ENCODE measurements around the gene CPLX3.
A peak's percentile ranks its signal among the peaks of the same experiment; 100 is the strongest.

The CPLX3 gene

DNA sequence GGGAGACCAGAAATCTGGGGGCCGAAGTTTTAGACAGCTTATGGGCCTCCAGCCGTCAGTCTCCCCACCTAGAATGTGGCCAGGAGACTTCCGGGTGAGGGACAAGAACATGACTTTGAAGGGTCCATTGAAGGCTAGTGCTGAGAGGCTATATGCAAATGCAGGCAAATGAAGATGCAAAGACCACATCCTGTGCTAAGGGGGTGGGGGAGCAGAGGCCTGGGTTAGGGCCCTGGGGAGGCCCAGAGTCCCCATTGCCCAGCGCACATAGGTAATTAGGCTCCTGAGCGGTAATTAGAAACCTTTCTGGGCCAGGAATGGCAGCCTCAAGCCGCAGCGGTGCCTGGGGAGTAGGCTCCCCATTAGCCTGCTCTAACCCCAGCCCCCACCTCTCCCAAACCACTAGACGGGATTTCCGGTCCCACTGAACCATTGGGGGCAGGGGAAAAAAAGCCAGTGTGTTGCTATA lies 37.7 kb upstream of the CPLX3 start:
- DNase-seq: no peak

DNA sequence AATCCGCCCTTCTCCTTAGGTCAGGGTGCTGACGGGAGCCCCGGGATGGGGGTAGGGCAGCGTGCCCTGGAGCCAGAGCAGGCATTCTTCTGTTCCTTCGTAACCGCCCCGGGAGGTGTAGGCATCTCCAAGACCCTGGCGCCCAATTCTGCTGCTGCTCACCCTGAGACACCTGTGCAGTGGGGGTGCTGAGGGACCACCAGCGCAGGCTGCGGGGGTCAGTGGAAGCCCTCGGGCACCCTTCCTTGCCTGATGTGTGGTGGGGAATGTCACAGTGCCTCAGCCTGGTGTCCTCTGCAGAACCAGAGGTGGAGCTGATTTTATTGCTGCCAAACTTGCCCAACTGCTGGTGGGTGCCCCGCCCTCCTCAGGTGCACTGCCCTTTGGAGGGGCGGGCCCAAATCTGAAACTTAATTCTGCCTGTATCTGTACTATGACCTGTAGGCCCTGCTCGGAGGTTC lies 37.2 kb upstream of the CPLX3 start:
- DNase-seq: no peak

DNA sequence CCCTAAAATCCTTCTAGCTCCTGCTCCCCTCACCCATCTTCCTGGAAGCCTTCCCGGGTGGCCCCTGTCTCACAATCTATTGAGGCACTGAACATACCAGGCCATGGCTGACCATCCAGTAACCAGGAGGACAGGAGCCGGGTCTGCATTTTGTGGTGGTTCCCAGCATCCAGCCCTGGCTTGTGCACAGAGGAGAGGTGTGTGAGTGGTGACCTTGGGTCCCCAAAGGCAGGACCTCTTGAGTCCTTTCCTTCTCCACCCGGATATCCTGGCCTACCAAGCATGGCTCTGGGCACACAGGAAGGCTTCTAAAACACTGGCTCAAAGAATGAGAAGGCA lies 36.7 kb upstream of the CPLX3 start:
- no peak for DNase-seq

DNA sequence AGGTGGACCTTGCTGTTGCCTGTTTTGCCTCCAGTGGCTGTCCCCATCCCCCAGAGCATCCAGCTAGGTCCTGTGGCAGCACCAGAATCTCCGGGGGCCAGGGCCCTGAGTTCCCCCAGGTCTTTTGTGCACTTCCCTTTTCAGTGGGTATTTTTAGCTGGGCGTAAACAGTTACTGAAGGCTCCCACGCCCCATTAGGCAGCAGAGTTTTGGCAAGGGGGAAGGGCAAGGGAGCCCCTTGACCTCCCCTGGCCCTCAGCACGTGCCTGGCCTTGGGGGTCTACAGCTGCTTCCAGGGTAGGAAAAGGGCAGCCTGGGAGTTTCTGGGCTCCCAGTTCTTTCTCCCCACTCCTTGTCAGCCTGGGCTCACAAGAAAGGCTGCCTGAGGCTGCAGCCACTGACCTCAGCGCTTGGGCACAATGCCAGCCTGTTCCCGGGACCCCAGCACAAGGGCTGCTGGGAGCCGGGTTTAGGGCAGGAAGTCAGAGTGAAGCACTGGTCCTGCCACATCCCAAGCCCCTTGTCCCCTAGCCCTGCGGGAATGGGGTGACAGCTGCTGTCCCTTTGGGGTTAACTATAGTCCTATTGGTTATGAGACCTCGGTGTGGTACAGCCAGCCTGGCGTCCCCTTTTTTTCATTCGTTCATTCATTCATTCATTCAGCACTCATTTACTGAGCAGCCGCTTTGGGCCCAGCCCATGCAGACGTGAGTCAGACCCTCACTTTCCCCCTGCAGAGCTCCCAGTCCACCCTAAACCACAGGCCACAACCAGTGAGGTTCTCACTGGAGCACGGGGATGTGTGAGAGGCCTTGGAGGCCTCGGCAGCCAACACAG lies 36.1 kb upstream of the CPLX3 start:
- DNase-seq: peak; percentile 22

DNA sequence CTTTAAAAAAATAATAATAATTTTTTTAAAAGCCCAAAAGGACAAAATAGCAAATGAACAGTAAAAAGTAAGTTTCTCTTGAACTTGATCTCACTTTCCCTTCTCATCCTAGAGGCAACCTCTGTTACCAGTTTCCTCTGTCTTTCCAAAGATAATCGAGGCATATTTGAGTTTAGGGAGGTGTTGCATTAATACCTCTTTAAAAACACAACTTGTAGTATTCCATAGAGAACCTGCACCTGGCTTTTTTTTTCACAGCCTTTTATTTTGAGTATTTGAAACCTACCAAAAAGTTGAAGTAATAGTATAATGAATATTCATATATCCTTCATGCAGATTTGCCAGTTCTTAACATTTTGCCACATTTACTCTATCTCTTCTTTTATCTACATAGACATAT lies 35.4 kb upstream of the CPLX3 start:
- no peak for DNase-seq

DNA sequence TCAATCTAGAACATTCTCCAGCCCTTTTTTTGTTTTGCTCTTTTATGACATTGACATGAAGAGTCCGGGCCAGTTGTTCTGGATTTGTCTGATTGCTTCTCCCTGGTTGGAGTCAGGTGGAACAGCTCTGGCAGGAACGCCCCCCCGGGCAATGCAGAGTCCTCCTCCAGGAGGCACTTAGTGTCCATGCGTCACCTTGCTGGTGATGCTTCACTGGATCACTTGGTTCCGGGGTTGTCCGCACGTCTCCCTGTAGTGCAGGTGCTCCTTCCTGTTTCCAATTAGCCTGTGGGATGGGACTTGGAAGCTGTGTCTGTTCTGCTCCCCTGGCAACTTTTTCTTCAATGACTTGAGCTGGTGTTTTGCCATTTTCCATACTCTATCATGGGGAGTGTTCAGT lies 34.8 kb upstream of the CPLX3 start:
- no peak for DNase-seq

DNA sequence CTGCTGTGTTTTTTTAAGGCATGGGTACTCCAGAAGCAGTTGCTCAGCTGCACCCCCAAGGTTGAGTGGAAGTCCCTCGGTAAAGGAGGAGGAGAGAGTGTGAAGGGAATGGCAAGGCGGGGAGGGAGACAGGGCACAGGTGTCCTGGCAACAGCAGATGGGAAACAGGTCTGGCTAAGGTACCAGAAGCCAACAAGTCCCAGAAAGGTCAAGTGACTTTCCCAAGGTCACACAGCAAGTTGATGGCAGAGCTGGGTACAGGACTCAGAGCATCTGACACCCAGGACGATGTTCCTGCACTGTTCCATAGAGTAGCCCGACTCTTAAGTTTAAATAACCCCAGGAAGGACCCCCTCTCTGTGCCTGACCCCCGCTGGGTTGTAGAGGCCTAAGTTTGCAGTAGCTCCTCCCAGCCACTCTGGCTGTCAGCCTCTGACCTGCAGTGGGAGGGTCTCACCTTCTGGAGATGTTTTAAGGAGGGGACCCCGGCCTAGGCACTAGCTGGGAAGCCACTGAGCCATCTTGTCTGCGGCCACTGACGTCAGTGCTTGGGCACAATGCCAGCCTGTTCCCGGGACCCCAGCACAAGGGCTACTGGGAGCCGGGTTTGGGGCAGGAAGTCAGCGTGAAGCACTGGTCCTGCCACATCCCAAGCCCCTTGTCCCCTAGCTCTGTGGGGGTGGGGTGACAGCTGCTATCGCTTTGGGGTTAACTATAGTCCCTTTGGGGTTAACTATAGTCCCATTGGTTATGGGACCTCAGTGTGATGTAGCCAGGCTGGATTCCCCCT lies 34.0 kb upstream of the CPLX3 start:
- DNase-seq: no peak

DNA sequence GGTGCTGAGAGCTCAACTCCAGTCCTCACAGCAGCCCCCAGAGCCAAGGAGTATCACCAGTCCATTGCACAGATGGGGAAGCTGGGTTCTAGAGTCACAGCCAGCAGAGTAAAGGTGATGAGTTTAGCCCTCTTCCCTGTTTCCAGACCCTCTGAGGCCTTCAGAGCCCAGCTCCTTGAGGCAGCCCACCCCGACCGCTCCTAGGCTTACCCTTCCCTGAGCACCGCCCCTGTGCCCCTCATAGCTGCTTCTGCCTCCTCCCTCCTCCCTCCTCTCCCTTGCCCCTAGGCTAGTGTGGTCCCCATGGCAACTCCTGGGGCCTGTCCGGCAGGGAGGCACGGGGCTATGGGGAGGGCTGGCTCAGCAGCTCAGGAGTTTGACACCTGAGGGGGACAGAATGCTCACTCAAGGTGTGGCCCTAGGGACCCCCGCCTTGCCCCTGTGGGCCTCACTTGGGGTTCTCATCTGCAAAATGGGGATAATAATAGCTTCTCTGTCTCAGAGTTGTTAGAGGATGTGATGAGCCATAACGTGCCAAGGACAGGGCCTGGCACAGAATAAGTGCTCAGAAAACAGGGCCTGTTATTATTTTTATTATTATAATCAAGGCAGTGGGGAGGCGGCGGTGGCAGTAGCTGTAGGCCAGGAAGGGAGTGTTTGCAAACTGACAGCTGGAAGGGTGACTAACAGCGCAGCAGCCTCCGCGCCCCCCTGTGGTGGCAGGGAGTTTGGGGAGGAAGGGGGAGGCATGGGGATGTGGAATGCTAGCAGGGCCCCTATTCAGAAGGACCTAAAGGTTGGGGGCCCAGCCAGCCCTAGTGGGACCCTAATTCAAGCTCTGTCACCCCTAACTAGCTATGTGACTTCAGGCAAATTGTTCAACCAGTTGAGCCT lies 33.0 kb upstream of the CPLX3 start:
- no peak for DNase-seq

DNA sequence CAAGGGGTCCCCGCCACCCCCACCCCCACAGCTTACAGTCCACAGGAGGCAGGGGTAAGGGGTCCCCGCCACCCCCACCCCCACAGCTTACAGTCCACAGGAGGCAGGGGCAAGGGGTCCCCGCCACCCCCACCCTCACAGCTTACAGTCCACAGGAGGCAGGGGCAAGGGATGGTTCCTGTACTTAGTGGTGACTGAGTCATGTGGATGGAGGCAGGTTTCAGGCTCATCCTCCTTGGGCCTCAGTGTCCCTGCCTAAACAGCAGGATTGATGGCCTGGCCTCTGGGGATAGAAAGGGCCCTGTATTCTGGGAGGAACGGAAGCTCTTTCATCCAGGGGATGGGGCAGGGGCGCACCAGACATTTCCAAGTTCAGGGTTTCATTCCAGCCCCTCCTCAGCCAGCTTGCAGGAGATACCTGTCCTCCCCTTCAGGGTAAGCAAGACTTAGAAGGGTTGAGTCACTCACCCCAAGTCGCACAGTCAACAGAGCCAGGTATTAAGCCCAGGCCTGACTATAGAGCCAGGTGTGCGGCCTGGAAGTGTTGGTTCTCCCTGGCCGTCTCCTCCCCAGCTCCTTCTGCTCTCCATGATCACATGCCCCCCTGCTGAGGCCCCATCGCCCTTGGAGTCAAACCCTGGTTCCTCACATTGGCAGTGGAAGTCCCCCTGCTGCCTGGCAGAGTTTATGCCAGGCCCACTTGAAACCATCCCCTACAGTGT lies 32.0 kb upstream of the CPLX3 start:
- no peak for DNase-seq

DNA sequence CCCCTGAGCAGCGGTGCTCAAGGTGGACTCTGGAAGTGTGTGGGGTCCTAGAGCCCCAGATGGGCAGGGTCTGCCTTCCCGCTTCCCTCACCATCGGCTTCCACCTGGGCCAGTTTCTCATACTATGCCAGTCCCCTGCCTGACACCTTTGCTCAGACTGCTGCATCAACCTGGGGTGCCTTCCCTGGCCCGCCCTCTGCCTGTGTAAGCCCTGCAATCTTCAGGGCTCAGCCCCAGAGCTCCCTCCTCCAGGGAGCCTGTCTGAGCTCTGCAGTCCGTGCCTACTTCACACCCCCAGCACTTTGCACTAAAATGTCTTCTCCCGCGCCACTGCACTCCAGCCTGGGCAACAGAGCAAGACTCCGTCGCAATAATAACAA lies 31.5 kb upstream of the CPLX3 start:
- no peak for DNase-seq

DNA sequence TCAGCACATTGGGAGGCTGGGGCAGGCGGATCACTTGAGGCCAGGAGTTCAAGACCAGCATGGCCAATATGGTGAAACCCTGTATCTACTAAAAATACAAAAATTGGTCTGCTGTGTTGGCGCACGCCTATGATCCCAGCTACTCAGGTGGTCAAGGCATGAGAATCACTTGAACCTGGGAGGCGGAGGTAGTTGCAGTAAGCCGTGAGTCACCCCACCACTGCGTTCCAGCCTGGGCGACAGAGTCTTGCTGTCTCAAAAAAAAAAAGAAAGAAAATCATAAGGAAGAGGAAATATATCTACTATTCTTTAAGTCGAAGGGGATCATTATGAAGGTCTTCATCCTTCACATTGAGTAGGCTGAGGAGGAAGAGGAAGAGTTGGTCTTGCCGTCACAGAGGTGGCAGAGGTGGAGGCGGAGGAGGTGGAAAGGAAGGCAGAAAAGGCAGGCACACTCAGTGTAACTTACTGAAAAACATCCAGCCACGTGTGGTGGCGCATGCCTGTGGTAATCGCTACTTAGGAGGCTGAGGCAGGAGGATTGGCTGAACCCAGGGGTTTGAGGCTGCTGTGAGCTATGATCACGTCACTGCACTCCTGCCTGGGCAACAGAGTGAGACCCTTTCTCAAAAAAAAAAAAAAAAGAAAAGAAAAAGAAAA lies 30.3 kb upstream of the CPLX3 start:
- no peak for DNase-seq

DNA sequence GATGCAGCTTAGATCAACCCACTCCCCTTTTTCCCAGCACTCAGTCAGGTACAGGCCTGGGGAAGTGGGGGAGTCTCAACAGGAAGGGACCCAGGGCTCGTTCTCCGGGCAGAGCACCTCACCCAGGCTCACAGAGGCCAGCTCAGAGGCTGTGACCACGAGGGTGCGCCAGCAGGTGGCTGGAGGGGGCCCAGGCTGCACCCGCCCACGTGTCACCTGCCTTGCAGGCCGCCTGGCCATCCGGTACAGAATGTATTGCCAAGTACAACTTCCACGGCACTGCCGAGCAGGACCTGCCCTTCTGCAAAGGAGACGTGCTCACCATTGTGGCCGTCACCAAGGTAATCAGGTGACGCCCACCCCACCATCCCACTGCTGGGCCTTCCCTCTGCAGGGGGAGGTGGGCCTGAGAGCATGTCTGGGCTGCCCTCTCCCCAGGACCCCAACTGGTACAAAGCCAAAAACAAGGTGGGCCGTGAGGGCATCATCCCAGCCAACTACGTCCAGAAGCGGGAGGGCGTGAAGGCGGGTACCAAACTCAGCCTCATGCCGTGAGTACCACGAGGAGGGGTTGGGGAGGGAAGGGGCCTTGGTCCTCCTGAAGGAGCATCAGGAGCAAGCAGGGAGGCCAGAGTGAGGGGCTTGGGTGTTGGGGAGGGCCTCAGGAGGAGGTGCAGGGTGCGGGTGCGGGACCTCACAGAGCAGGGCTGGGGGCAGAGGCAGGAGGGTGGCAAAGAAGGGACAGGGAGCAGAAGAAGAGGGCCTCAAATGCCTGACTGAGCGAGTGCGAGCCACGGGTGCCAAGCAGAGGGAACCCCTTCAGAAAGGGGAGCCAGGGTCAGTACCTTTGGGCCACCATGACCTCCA lies 27.8 kb upstream of the CPLX3 start:
- no peak for DNase-seq

DNA sequence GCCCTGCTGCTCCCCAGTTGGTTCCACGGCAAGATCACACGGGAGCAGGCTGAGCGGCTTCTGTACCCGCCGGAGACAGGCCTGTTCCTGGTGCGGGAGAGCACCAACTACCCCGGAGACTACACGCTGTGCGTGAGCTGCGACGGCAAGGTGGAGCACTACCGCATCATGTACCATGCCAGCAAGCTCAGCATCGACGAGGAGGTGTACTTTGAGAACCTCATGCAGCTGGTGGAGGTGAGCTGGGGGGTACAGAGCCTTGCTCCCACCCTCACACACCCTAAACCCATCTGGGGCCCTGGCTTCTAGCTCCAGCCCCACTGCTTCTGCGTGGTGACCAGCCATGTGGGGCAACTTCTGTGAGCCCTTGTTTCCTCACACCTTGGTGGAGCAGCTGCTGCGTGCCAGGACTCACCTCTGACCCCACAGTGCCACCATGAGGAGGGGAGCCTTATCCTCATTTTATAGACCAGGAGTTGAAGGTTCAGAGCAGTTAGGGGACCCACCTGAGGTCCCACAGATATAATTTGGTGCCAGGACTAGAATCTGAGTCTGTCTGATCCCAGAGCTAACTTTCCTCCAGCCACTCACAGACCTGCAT lies 27.1 kb upstream of the CPLX3 start:
- no peak for DNase-seq

DNA sequence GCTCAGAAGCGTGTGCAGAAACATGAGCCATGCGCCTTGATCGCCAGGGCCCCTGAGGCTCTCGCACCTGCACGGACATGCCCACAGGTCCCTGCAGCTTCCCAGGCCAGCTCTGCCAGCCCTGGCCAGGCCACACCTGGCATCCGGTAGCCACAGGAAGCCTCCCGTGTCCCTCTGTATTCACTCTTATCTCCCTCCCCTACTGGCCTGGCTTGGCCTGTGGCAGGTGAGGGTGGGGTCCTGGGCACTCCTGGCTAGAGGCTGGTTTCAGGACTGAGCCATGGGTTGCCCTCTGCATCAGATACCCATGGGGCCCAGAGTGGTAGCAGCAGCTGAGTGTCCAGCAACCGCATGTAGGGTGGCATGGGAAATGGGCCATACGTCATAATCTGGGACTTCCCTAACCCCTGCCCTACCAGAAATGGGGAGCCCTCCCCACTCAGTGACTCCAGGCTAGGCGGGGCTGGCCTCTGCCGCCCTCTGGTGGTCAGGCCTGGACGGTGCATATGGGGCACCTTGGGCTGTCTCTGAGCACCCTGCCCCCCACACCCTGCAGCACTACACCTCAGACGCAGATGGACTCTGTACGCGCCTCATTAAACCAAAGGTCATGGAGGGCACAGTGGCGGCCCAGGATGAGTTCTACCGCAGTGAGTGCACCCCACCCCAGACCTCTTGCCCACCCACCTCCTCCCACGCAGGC lies 26.4 kb upstream of the CPLX3 start:
- DNase-seq: peak; percentile 44

DNA sequence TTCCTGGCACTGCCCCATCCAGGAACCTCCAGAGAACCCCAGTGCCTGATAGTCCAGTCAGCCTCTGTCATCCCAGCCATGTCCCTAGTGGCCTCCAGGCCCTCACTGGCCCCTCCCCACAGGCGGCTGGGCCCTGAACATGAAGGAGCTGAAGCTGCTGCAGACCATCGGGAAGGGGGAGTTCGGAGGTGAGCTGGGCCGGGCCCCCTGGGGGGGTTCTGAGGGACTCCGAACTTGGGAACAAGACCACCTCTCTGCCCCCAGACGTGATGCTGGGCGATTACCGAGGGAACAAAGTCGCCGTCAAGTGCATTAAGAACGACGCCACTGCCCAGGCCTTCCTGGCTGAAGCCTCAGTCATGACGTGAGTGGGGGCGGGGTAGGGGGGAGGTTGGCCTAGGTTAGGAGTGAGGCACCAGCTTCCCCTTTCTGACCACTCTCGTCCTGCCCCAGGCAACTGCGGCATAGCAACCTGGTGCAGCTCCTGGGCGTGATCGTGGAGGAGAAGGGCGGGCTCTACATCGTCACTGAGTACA lies 25.8 kb upstream of the CPLX3 start:
- DNase-seq: no peak

DNA sequence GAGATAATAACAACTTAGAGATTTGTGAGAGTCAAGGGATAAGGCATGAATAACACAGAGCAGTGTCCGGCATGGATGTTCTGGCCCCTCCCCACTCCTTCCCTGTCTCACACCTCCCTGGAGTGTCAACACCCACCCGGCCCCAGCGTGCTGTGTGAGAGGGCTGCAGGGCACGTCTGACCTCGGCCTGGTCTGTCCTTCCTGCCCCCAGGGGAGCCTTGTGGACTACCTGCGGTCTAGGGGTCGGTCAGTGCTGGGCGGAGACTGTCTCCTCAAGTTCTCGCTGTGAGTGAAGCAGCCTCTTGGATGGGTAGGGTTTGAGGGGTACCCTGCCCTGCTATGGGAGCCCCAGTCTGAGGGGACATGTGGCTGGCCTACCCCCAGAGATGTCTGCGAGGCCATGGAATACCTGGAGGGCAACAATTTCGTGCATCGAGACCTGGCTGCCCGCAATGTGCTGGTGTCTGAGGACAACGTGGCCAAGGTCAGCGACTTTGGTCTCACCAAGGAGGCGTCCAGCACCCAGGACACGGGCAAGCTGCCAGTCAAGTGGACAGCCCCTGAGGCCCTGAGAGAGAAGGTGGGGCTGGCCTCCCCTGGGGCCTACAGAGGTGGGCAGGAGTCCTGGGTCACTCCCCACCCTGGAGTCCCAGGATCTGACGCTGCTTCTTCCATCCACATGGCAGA lies 25.0 kb upstream of the CPLX3 start:
- no peak for DNase-seq

DNA sequence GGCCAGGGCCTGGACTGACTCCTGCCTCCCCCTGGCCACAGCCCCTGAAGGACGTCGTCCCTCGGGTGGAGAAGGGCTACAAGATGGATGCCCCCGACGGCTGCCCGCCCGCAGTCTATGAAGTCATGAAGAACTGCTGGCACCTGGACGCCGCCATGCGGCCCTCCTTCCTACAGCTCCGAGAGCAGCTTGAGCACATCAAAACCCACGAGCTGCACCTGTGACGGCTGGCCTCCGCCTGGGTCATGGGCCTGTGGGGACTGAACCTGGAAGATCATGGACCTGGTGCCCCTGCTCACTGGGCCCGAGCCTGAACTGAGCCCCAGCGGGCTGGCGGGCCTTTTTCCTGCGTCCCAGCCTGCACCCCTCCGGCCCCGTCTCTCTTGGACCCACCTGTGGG lies 24.1 kb upstream of the CPLX3 start:
- DNase-seq: no peak

DNA sequence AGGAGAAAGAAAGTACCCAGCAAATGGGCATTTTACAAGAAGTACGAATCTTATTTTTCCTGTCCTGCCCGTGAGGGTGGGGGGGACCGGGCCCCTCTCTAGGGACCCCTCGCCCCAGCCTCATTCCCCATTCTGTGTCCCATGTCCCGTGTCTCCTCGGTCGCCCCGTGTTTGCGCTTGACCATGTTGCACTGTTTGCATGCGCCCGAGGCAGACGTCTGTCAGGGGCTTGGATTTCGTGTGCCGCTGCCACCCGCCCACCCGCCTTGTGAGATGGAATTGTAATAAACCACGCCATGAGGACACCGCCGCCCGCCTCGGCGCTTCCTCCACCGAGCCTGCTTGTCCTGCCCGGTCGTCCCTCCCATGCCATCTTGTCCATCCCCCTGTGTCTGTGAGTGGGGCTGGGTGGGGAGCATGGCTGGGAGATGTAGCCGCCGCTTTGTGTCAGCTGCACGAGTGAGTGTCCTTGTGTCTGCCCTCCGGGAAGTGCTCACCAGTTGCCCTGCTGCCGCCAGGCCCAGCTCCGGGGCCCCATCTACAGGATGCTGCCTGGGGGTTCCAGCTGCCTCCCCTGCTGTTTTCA lies 23.5 kb upstream of the CPLX3 start:
- DNase-seq: no peak

DNA sequence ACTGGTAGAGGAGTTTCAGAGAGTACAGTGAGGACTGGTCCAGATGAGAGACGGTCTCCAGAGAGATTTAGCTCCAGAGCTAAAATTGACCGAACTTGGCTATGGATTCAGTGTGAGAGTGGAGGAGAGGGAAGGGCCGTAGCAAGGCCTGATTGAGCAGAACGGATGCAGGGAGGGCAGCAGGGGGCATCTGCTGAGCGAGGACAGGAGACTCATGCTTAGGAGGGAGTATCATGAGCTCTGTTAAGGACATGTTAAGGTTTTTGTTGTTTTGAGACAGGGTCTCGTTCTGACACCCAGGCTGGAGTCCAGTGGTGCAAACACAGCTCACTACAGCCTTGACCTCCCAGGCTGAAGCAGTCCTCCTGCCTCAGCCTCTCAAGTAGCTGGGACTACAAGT lies 21.5 kb upstream of the CPLX3 start:
- no peak for DNase-seq

Data from kidney glomerular epithelial cell (primary cell).